Amniotic epithelial cell (primary cell): ENCODE data around the gene CCT7.
"Not testable (repeated sequence)": the region's sequence is repeated elsewhere in the genome, so short reads cannot be mapped to it uniquely, and the experiment has no call there.

ENCODE experiments used
- DNase-seq: peaks from one replicate; pipeline ENCODE4 v3.0.0-alpha.2; 2010; ENCODE audit warnings: low read depth

Gene CCT7

GRCh38 chr2:73233932-73234832 is at the start of gene CCT7:
CCT7 (plus strand) TSS chr2:73234308; CDS start chr2:73234379, 71 bp downstream.
- peak; percentile 88 for DNase-seq

GRCh38 chr2:73185965-73186364 is 48.1 kb upstream of the CCT7 start:
- no peak for DNase-seq

- no peak for DNase-seq
Observed at GRCh38 chr2:73187549-73187948, 46.6 kb upstream of the CCT7 start.

GRCh38 chr2:73197579-73197978 is 36.5 kb upstream of the CCT7 start:
- no peak for DNase-seq

GRCh38 chr2:73200281-73200680 is 33.8 kb upstream of the CCT7 start:
- DNase-seq, result not testable (repeated sequence)

- DNase-seq, result peak; percentile 18
Observed at GRCh38 chr2:73202156-73203054, 31.7 kb upstream of the CCT7 start, which contains the start of gene NOTO. NOTO (plus strand) TSS chr2:73202574; CDS start chr2:73202667, 93 bp downstream.

- no peak for DNase-seq
Observed at GRCh38 chr2:73203055-73203681, 30.9 kb upstream of the CCT7 start.

- DNase-seq, result peak; percentile 6
Observed at GRCh38 chr2:73205611-73206010, 28.5 kb upstream of the CCT7 start.

- no peak for DNase-seq
Observed at GRCh38 chr2:73208258-73208657, 25.9 kb upstream of the CCT7 start.

- no peak for DNase-seq
Observed at GRCh38 chr2:73210019-73210418, 24.1 kb upstream of the CCT7 start.

GRCh38 chr2:73210696-73211095 is 23.4 kb upstream of the CCT7 start:
- DNase-seq, result no peak

GRCh38 chr2:73212098-73212447 is 22.0 kb upstream of the CCT7 start:
- no peak for DNase-seq

GRCh38 chr2:73212448-73213176 is 21.5 kb upstream of the CCT7 start:
- DNase-seq, result peak; percentile 74

GRCh38 chr2:73214120-73215035 is 19.7 kb upstream of the CCT7 start, which contains the start of gene SMYD5:
SMYD5 (plus strand) TSS chr2:73214245; CDS start chr2:73214267, 22 bp downstream.
- DNase-seq, result peak; percentile 74

GRCh38 chr2:73215254-73215653 is 18.9 kb upstream of the CCT7 start:
- no peak for DNase-seq

- DNase-seq, result no peak
Observed at GRCh38 chr2:73217160-73217559, 16.9 kb upstream of the CCT7 start.

- no peak for DNase-seq
Observed at GRCh38 chr2:73217826-73218225, 16.3 kb upstream of the CCT7 start.

GRCh38 chr2:73218298-73218697 is 15.8 kb upstream of the CCT7 start:
- DNase-seq, result peak; percentile 86

GRCh38 chr2:73223821-73224220 is 10.3 kb upstream of the CCT7 start:
- no peak for DNase-seq
